Islet of Langerhans (tissue), 1 donor: Measurements from ENCODE around the gene GLP1R.

Experiments used
- FAIRE-seq: peaks from one replicate; lab custom pipeline; 2011; peaks lifted over from hg19 to GRCh38; lab: Jason Lieb, UNC

The GLP1R gene

GRCh38 chr6:39047434-39048327 is 900 bp upstream of the GLP1R start:
- no peak for FAIRE-seq

- FAIRE-seq, result no peak
Measured at GRCh38 chr6:39049575-39050283, 1.1 kb downstream of the GLP1R start.

GRCh38 chr6:39050453-39051112 is 2.0 kb downstream of the GLP1R start:
- FAIRE-seq, result no peak

- no peak for FAIRE-seq
Measured at GRCh38 chr6:39051399-39052122, 3.0 kb downstream of the GLP1R start.

GRCh38 chr6:39053016-39053624 is 4.5 kb downstream of the GLP1R start:
- no peak for FAIRE-seq

GRCh38 chr6:39053854-39054576 is 5.4 kb downstream of the GLP1R start:
- no peak for FAIRE-seq

- no peak for FAIRE-seq
Measured at GRCh38 chr6:39054577-39055142, 6.1 kb downstream of the GLP1R start.

GRCh38 chr6:39055661-39056060 is 7.1 kb downstream of the GLP1R start:
- FAIRE-seq, result no peak

GRCh38 chr6:39056191-39056590 is 7.6 kb downstream of the GLP1R start:
- FAIRE-seq, result no peak

GRCh38 chr6:39056681-39057080 is 8.1 kb downstream of the GLP1R start:
- no peak for FAIRE-seq

- FAIRE-seq, result no peak
Measured at GRCh38 chr6:39057251-39058155, 8.9 kb downstream of the GLP1R start.

GRCh38 chr6:39058471-39059147 is 10.0 kb downstream of the GLP1R start:
- FAIRE-seq, result no peak

GRCh38 chr6:39059496-39060310 is 11.1 kb downstream of the GLP1R start:
- no peak for FAIRE-seq

- FAIRE-seq, result no peak
Measured at GRCh38 chr6:39060467-39061160, 12.0 kb downstream of the GLP1R start.

- peak; percentile 96 for FAIRE-seq
Measured at GRCh38 chr6:39061182-39061581, 12.6 kb downstream of the GLP1R start.

GRCh38 chr6:39061588-39061987 is 13.0 kb downstream of the GLP1R start:
- FAIRE-seq, result no peak

GRCh38 chr6:39062014-39062740 is 13.6 kb downstream of the GLP1R start:
- FAIRE-seq, result no peak
